GM11168 (cell line): ENCODE results near the gene TPI1.
"Not testable (repeated sequence)": the region's sequence is repeated elsewhere in the genome, so short reads cannot be mapped to it uniquely, and the experiment has no call there.

Experiments
- in situ Hi-C: fragments of 300-500 bp; cut with MboI; formaldehyde crosslinking; loops from one replicate; pipeline ENCODE4 v1.12.0; 2022; ENCODE audit warnings: low sequenced_read_pairs; ENCODE audit not compliant: unreplicated experiment

Gene TPI1

DNA sequence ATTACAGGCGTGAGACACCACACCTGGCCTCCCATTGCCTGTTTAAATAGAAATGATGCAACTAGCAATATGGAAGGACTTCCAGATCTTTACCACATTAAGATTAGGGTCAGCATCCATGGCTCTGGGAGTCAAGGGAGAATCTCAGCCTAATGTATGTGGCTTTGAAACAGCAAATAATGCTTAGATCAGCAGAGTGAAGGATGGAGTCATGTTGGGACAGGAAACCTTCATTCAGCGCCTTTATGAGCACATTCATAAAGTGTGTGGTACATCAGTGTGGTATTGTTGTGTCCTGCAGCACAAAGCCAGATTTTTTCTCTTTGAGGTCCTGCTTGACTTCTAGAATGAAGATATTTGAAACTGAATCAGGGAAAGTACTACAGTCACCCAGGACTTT is 21.0 kb downstream of the TPI1 start:
- in situ Hi-C loops = no loop called here

DNA sequence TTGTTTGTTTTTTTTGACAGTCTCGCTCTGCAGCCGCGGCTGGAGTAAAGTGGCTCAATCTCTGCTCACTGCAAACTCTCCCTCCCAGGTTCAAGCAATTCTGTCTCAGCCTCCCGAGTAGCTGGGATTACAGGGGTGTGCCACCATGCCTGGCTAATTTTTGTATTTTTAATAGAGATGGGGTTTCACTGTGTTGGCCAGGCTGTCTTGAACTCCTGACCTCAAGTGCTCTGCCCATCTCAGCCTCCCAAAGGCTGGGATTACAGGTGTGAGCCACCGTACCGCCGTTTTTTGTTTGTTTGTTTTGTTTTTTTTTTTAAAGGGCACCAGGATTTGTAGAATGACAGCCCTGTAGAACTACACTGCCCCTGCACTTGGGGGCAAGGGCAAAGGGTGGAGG is 21.5 kb downstream of the TPI1 start:
- in situ Hi-C loops = not testable (repeated sequence)

DNA sequence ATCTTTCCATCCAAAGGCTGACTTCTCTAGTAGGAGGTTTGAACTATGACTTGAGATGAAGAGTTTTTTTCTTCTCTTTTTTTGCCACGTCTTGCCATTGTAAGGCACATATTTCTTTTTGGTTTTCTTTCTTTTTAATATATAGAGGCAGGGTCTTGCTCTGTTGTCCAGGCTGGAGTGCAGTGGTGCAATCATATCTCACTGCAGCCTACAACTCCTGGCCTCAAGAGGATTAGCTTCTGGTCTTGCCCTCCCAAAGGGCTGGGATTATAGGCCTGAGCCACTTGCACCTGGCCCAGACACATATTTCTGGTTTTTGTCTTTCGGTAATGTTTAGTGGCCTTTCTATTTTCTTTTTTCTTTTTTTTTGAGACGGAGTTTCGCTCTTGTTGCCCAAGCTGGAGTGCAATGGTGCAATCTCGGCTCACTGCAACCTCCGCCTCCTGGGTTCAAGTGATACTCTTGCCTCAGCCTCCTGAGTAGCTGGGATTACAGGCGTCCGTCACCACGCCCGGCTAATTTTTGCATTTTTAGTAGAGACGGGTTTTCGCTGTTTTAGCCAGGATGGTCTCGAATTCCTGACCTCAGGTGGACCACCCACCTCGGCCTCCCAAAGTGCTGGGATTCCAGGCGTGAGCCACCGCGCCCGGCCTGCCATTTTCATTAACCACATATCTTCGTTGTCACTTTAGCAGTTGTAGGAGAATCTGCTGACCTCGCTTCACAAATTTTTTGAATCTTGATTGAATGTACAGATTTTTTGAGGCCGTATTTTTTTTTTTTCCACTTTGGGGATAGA is 22.6 kb downstream of the TPI1 start:
- in situ Hi-C loops = not testable (repeated sequence)

DNA sequence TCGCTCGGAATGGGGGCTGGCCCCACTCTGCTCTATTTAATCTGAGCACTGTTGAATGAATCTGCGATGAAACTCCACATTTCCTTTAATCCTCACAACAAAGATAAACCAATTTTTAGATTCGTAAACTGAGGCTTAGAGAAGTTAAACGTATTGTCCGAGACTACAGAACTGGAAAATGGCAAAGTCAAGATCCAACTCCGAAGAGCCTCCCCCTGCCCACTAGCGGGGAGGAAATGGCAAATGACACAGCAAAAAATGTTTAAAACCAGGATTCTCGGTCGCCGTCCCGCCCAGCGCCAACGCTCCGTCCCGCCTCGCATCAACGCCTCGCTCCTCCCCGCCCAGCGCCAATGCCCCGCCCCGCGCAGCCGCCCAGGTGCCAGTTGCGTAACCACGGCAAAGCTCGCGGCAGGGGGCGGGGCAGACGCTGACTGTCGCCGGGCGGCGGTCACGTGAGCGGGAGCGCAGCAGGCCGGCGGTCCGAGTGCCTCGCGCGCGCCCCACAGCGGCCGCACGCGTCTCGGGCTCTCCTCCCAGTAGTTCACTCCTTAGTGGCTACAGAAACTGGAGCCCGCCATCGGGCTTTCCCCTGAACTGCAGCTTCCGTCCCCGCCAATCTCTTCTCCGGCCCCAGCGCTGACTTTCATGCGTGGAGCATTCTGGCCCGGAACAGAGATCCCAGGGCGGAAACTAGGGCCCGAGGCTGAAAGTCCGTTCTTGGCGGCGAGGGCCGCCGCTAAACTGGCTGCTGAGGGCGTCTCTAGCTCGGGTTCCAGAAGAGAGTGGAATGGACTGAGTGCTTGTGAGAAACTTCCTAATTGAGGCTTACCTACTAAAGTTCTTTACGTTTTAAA is 23.7 kb downstream of the TPI1 start:
- in situ Hi-C loops = no loop called here

DNA sequence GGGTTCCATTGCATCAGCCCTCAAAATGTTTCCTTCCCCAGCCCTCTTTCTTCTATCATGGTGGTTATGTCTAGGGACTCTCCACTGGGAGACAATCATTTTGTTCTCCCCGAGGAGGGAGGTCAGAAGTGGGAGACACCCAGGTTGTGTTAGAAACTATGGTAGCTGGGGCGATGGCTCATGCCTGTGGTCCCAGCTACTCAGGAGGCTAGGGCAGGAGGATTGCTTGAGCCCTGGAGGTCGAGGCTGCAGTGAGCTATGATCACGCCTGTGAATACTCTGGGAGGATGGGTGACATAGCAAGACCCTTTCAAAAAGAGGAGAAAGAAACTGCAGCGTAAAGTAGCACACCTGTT is 24.3 kb downstream of the TPI1 start:
- in situ Hi-C loops = no loop called here

DNA sequence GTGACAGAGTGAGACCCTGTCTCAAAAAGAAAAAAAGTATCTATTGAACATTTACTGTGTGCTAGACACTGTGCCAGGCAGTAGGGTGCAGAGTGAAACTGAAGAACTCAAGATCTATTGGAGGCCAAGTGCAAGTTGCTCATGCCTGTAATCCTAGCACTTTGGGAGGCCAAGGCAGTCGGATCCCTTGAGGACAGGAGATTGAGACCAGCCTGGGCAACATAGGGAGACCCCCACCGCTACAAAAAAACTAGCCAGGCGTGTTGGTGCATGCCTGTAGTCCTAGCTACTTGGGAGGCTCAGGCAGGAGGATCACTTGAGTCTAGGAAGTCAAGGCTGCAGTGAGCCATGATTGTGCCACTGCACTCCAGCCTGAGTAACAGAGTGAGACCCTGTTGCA is 25.4 kb downstream of the TPI1 start:
- in situ Hi-C loops = not testable (repeated sequence)

DNA sequence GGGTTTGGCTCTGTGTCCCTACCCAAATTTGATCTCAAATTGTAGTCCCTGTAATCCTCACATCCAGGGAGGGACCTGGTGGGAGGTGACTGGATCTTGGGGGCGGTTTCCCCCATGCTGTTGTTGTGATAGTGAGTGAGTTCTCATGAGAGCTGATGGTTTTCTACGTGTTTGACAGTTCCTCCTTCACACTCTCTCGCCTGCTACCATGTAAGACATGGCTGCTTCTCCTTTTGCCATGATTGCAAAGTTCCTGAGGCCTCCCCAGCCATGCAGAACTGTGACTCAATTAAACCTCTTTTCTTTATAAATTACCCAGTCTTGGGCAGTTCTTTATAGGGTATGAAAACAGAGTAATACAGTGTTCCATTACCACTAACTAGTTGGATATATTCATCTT is 27.0 kb downstream of the TPI1 start:
- in situ Hi-C loops = no loop called here

DNA sequence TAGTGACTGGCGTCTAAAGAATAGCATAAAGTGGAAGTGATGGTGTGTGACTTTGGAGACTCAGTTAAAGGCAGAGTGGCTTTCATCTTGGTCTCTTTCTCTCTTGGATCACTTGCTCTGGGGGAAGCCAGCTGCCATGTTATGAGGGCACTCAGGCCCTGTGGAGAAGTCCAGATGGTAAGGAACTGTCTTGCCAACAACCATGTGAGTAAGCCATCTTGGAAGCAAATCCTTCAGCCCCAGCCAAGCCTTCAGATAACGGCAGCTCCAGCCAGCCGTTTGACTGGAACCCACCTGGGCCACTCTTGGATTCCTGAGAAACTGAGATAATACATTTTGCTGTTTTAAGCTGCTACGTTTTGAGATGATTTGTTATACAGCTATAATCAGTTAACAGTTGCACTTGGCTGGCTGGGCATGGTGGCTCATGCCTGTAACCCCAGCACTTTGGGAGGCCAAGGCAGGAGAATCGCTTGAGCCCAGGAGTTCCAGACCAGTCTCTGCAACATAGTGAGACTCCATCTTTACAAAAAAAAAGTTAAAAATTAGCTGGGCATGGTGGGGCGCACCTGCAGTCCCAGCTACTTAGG is 29.6 kb downstream of the TPI1 start:
- in situ Hi-C loops = no loop called here

DNA sequence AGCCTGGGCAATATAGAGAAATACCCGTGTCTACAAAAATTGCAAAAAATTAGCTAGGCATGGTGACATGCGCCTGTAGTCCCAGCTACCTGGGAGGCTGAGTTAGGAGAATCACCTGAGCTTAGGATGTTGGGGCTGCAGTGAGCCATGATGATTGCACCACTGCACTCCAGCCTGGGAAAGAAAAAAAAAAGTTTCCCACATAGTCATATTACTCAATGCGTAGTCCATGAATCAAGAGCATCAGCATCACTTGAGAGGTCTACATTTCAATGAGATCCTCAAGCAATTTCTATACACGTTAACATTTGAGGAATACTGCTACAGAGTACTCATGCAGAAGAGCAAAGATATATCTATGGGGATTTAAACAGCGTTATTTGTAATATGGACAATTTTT is 32.1 kb downstream of the TPI1 start:
- in situ Hi-C loops = no loop called here

DNA sequence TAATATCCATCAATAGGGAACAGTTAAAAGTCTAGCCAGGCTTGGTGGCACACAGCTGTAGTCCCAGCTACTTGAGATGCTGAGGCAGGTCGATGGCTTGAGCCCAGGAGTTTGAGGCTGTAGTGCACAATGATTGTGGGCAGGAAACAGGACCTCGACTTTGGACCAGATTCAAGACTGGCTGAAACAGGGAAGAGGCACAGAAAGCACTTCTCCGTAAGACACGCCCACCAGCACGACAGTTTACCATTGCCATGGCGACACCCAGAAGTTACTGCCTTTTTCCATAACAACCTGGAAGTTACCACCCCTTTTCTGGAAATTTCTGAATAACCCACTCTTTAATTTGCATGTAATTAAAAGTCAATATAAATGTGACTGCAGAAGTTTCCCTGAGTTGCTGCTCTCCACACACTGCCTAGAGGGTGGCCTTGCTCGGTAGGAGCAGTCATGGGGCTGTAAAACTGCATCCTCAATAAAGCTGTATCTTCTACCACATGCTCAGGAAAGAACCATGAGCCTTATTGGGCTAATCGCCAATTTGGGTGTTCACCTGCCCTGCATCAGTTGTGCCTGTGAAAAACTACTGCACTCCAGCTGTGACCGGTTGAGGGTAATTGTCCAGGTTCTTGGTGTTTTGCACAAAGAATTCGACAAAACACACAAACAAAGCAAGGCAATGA is 32.6 kb downstream of the TPI1 start:
- in situ Hi-C loops = no loop called here

DNA sequence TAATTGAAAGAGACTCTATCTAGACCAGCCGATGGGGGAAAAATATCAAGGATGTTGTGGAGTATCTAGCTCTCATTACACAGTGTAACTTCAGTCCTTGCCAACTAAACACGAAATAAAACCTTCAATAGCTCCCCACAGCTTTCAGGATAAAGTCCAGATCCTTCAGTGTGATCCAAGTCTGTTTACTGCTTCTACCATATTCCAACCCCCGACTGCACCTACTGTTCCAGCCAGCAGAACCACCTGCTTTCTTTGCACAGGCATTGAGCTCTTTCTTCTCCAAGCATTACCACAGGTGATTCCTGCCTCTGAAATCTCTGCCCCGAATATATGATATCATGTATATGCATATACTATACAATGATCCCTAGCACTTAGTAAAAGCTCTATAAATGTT is 35.1 kb downstream of the TPI1 start:
- in situ Hi-C loops = no loop called here

DNA sequence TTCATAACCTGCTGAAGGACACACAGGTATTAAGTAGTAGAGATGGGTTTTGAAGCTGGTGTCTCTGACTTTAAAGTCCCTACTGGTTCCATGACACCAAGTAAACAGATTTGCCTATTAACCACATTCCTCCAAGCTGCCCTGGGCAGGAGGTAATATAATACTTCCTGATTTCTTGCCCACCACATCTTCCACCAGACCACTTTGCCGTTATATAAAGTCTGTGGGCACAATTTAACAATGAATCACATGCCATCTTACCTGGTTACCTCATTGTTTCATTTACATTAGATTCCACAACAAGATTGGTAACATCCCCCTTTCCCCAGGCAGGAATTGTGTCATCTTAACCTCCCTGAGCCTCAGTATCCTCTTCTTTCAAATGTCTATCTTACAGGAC is 36.4 kb downstream of the TPI1 start:
- in situ Hi-C loops = no loop called here

DNA sequence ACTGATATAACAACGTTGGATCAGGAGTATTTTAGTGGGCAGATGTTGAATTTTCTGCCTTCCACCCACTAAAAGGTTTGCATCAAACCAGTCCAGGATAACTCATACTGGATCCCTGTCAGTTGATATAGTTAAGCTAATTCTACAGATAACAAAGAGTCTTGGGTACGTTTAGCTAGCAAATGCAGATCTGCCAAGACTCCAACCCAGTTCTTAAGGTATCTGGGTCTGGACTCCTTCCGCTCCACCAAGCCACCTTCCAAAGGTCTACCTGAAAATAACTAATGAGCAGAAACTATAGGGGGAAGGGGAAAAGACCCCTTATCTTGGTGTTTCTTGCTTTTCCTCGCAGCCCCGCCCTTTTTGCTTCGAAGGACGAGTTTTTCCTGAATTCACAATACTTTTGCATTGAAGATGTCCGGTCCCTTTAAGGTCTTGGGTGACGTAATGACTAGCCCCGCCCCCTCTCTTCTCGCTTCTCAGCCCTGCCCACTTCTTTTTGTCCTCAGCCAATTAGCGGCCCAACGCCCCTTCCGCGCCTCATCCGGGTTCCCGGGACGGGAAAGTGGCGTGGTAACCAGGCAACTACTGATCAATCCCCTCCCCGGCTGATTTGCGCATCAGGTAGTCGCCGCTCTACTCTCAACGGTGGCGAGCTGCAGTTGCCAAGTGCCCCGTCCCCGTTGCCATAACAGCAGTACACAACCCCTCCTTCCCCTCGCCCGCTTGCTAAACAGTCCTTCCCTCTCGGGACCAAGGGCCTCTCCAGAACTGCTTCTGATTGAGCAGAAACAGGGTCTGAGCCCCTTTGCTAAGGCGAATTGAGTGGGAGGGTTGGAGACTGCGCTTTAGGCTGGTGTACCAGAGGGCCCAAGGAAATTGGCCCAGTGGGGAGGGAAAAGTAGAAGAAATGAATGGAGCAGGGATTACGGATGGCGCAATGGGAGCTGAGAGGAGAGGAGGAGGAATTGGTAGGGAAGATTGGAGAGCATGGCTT is 37.2 kb downstream of the TPI1 start, which contains the start of gene LRRC23:
LRRC23 (plus strand) TSS at position 543 of the 997 bp plus-strand sequence. CDS start 812 bp downstream, outside the sequence.
- in situ Hi-C loops = no loop called here

DNA sequence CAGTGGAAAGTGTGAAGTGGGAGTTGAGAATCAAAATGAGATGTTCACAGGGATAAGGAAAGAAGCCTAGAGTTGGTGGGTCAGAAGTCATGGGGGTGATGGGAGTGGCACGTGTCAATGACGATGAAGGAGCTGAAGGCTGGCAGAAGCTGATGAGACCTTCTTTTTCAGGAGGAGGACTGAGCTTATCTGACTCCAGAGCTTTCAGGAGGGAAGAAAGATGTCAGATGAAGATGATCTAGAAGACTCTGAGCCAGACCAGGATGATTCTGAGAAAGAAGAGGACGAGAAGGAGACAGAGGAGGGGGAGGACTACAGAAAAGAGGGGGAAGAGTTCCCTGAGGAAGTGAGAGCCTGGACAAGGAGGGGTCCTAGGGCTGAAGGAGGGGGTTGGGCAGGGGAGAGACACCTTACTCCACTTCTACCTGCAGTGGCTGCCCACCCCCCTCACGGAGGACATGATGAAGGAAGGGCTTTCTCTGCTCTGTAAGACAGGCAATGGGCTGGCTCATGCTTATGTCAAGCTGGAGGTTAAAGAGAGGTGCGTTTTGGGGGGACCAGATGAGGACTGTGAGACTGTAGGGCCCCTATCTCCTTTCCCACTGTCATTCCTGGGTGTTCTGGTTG is 38.2 kb downstream of the TPI1 start:
- in situ Hi-C loops = no loop called here

DNA sequence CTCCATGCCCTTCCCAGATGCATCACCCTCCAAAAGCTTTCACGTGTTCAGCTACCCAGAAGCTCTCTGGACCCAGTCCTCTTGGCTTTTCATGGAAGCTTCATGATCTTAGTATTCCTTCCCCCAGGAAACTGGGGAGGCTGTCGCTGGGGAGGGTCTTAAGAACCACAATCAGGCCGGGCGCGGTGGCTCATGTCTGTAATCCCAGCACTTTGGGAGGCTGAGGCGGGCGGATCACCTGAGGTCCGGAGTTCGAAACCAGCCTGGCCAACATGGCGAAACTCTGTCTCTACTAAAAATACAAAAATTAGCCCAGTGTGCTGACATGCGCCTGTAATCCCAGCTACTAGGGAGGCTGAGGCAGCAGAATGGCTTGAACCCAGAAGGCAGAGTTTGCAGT is 40.8 kb downstream of the TPI1 start:
- in situ Hi-C loops = not testable (repeated sequence)

DNA sequence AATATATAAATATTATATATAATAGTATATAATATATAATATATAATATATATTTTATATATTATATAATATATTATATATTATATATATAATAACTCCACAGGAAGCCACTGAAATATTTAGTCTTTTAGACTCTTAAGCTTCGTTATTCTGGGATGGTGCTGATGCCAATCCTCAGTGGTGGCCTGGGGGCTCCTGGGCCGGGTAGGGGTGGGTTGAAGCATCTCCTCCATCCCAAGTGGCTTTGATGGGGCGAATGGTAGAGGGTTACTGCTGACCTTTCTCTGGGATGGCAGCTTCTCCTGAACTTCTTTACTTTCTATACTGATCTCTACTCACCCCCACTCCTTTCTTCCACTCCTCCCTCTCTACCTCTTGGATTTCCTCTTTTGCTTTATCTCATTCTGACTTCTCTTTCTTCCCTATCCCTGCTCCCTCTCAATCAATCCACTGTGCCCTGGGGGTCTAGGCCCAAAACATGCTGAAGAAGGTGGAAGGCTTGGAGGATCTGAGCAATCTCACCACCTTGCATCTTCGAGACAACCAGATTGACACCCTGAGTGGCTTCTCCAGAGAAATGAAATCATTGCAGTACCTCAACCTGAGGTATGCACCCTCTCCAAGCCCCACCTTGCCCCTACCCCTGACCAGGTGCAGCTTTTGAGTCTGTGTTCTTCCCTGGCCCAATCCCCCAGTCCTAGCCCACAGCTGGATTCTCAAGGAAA is 42.3 kb downstream of the TPI1 start:
- in situ Hi-C loops = no loop called here

DNA sequence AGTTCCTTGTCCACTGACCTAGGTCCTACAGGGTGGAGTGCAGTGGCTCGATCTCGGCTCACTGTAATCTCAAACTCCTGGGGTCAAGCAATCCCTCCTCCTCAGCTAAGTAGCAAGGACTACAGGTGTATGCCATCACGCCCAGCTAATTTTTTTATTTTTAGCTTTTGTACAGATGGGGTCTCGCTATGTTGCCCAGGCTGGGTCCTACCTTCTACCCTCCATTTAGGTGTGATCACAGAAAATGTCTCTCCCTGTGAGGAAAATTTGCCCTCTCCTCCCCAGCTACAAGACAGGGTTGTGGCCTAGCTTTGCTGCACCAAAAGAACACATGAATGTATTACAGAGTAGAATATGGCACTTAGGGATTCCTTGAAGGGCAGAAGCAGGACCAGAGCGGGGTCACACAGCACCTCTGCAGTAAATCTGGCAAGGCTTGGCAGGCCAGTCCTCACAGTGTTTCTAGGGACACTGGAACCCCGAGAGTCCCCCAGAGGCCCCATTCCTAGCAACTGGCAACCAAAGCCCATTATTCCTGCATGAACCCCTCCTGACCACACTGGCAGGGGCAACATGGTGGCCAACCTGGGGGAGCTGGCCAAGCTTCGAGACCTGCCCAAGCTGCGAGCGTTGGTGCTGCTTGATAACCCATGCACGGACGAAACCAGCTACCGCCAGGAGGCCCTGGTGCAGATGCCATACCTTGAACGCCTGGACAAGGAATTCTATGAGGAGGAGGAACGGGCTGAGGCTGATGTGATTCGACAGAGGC is 45.0 kb downstream of the TPI1 start:
- in situ Hi-C loops = no loop called here
